Astrocyte (in vitro differentiated cells and primary cell): Measurements from ENCODE around the gene ARRDC4.

Experiments
- EZH2 ChIP-seq: IDR thresholded peaks from 2 replicates; pipeline ENCODE4 v1.6.1; 2012; ENCODE audit warnings: mild to moderate bottlenecking, low read length, inconsistent platforms; ENCODE audit not compliant: insufficient read depth
- TF ChIP-seq, protein P1 (sequence below): IDR thresholded peaks from 2 replicates; pipeline ENCODE4 v1.5.1; 2011; ENCODE audit warnings: low read depth, mild to moderate bottlenecking, inconsistent platforms, low read length, moderate library complexity; ENCODE audit not compliant: insufficient read depth

GRCh38 chr15:97953748-97954147 lies 6.8 kb upstream of the ARRDC4 start:
- TF ChIP-seq, protein P1, sequence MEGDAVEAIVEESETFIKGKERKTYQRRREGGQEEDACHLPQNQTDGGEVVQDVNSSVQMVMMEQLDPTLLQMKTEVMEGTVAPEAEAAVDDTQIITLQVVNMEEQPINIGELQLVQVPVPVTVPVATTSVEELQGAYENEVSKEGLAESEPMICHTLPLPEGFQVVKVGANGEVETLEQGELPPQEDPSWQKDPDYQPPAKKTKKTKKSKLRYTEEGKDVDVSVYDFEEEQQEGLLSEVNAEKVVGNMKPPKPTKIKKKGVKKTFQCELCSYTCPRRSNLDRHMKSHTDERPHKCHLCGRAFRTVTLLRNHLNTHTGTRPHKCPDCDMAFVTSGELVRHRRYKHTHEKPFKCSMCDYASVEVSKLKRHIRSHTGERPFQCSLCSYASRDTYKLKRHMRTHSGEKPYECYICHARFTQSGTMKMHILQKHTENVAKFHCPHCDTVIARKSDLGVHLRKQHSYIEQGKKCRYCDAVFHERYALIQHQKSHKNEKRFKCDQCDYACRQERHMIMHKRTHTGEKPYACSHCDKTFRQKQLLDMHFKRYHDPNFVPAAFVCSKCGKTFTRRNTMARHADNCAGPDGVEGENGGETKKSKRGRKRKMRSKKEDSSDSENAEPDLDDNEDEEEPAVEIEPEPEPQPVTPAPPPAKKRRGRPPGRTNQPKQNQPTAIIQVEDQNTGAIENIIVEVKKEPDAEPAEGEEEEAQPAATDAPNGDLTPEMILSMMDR: no peak
- TF ChIP-seq EZH2: no peak
